Measurements from ENCODE around the gene TFDP2. TPM values are rescaled to one million over a fixed set of nuclear protein-coding genes. Genes with fewer than 3 reads are reported as not detected.
A peak's percentile ranks its signal among the peaks of the same experiment; 100 is the strongest.

TFDP2 gene
- total RNA-seq, 3 donors from 2014 or later (not counting 1 experiment from before 2014, with no cell fraction given) = 134 to 154 (median 142) TPM

DNA sequence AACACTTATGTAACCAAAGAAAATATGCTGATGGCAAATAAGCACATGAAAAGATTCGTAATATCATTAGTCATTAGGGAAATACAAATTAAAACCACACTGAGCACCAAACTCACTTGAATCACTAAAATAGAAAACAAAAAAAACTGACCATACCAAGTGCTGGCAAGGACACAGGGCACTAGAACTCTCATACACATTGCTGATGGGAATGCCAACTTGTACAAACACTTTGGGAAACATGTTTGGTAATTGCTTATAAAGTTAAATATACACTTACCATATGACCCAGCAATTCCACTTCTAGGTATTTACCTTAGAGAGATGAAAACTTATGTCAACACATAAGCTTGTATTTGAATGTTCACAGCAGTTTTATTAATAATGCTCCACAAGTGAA is 95.5 kb downstream of the TFDP2 start:
- Histone ChIP-seq H3K27me3 (ENCODE audit: control insufficient read depth, insufficient read depth, low read length) (no peaks in the 10 kb centered on the region), H3K4me3 (ENCODE audit: low read length) (no peak overlapping the region), H3K36me3 (ENCODE audit: control insufficient read depth, insufficient read depth, low read length) (no peaks in the 10 kb centered on the region), H3K27ac (ENCODE audit: low read length) (no peak overlapping the region), H3K9me3 (ENCODE audit: control insufficient read depth, insufficient read depth, low read length) (no peaks in the 10 kb centered on the region), H3K4me1 (ENCODE audit: control insufficient read depth, insufficient read depth, low read length) (no peaks in the 10 kb centered on the region)
- ATAC-seq (no peak), DNase-seq (no peak)
- Mint-ChIP-seq H3K4me1 (peaks cover 13 to 14% of the 10 kb centered on the region in 2 donors), H3K9me3 (peaks cover 0 to 3% of the 10 kb centered on the region in 2 donors), H3K27me3 (ENCODE audit: low read depth in 2 of 2) (no peaks in the 10 kb centered on the region), H3K36me3 (peaks cover 8% of the 10 kb centered on the region), H3K4me3 (no peak overlapping the region), H3K27ac (peak overlapping the region; percentile 6 to 54)
- intact Hi-C loops (cut with micrococcal nuclease) = no loop called here
- TF ChIP-seq, protein P1, sequence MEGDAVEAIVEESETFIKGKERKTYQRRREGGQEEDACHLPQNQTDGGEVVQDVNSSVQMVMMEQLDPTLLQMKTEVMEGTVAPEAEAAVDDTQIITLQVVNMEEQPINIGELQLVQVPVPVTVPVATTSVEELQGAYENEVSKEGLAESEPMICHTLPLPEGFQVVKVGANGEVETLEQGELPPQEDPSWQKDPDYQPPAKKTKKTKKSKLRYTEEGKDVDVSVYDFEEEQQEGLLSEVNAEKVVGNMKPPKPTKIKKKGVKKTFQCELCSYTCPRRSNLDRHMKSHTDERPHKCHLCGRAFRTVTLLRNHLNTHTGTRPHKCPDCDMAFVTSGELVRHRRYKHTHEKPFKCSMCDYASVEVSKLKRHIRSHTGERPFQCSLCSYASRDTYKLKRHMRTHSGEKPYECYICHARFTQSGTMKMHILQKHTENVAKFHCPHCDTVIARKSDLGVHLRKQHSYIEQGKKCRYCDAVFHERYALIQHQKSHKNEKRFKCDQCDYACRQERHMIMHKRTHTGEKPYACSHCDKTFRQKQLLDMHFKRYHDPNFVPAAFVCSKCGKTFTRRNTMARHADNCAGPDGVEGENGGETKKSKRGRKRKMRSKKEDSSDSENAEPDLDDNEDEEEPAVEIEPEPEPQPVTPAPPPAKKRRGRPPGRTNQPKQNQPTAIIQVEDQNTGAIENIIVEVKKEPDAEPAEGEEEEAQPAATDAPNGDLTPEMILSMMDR (IDR thresholded peaks at IDR 0.05) = no peak
- whole genome bisulfite sequencing (ENCODE audit: insufficient coverage) = 100% methylated on average over 1 of the region's 1 CpG

DNA sequence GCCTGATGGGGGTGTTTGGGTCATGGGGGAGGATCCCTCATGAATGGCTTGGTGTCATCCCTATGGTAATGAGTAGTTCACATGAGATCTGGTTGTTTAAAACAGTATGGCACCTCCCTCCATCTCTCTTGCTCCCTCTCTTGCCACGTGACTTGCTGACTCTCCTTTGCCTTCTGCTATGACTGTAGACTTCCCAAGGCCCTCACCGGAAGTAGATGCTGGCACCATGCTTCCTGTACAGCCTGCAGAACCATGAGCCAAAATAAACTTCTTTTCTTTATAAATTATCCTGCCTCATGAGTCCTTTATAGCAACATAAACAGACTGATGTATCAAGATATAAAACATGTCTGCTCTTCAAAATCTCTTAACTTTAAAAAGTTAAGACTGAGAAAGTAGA is 96.1 kb downstream of the TFDP2 start:
- WGBS (ENCODE audit: insufficient coverage) = 32% methylated on average over 2 of the region's 2 CpGs
- Mint-ChIP-seq H3K27me3 (ENCODE audit: low read depth in 2 of 2) (no peaks in the 10 kb centered on the region), H3K27ac (peak overlapping the region; percentile 6 to 54), H3K4me3 (no peak overlapping the region), H3K9me3 (peaks cover 0 to 3% of the 10 kb centered on the region in 2 donors), H3K4me1 (peaks cover 10 to 13% of the 10 kb centered on the region in 2 donors), H3K36me3 (peaks cover 8% of the 10 kb centered on the region)
- intact Hi-C loops (cut with micrococcal nuclease) = no loop called here
- Histone ChIP-seq H3K9me3 (ENCODE audit: control insufficient read depth, insufficient read depth, low read length) (no peaks in the 10 kb centered on the region), H3K27me3 (ENCODE audit: control insufficient read depth, insufficient read depth, low read length) (no peaks in the 10 kb centered on the region), H3K36me3 (ENCODE audit: control insufficient read depth, insufficient read depth, low read length) (no peaks in the 10 kb centered on the region), H3K27ac (ENCODE audit: low read length) (no peak overlapping the region), H3K4me3 (ENCODE audit: low read length) (no peak overlapping the region), H3K4me1 (ENCODE audit: control insufficient read depth, insufficient read depth, low read length) (no peaks in the 10 kb centered on the region)
- no peak for ATAC-seq
- TF ChIP-seq, protein P1 (IDR thresholded peaks at IDR 0.05) = no peak
- no peak for DNase-seq

DNA sequence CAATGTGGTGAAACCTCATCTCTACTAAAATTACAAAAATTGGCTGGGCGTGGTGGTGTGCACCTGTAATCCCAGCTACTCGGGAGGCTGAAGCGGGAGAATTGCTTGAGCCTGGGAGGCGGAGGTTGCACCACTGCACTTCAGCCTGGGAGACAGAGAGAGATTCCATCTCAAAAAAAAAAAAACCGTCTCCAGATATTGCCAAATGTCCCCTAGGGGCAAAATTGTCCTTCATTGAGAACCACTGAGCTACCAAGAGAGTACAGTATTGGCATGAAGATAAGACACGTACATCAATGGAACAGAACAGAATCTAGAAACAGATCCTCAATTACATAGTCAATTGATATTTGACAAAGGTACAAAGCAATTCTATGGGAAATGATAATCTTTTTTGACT is 98.0 kb downstream of the TFDP2 start:
- H3K27me3 ChIP-seq (ENCODE audit: control insufficient read depth, insufficient read depth, low read length) = no peaks in the 10 kb centered on the region
- Mint-ChIP-seq H3K9me3 (peaks cover 0 to 3% of the 10 kb centered on the region in 2 donors), H3K36me3 (peaks cover 8% of the 10 kb centered on the region), H3K27ac (no peak overlapping the region), H3K4me1 (peaks cover 18 to 19% of the 10 kb centered on the region in 2 donors), H3K4me3 (no peak overlapping the region), H3K27me3 (ENCODE audit: low read depth in 2 of 2) (no peaks in the 10 kb centered on the region)
- no peak overlapping the region for H3K27ac ChIP-seq (ENCODE audit: low read length)
- no peaks in the 10 kb centered on the region for H3K4me1 ChIP-seq (ENCODE audit: control insufficient read depth, insufficient read depth, low read length)
- H3K36me3 ChIP-seq (ENCODE audit: control insufficient read depth, insufficient read depth, low read length) = no peaks in the 10 kb centered on the region
- ATAC-seq (no peak), DNase-seq (no peak)
- WGBS (ENCODE audit: insufficient coverage) = 98% methylated on average over 5 of the region's 6 CpGs
- intact Hi-C loops (cut with micrococcal nuclease) = no loop called here
- no peaks in the 10 kb centered on the region for H3K9me3 ChIP-seq (ENCODE audit: control insufficient read depth, insufficient read depth, low read length)
- TF ChIP-seq, protein P1 (IDR thresholded peaks at IDR 0.05) = no peak
- no peak overlapping the region for H3K4me3 ChIP-seq (ENCODE audit: low read length)

DNA sequence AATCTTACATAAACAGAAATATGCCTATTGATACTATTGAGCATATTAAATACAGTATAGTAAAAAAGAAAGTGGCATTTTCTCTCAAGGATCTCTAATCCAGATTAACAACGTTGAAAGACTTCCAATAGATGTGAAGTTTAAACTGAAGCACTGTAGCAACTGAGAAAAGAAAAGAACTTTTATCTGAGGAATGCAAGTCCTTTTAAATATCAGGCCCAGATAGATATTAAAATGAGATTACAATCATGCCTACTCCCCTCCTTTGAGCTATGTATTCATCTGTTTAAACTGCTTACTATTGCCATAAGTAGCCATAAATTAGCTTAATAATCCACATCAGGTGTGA is 102.3 kb downstream of the TFDP2 start:
- Histone ChIP-seq H3K9me3 (ENCODE audit: control insufficient read depth, insufficient read depth, low read length) (no peaks in the 10 kb centered on the region), H3K36me3 (ENCODE audit: control insufficient read depth, insufficient read depth, low read length) (no peaks in the 10 kb centered on the region), H3K4me3 (ENCODE audit: low read length) (no peak overlapping the region), H3K4me1 (ENCODE audit: control insufficient read depth, insufficient read depth, low read length) (no peaks in the 10 kb centered on the region), H3K27me3 (ENCODE audit: control insufficient read depth, insufficient read depth, low read length) (no peaks in the 10 kb centered on the region), H3K27ac (ENCODE audit: low read length) (no peak overlapping the region)
- H3K4me3 Mint-ChIP-seq = no peak overlapping the region
- H3K27ac Mint-ChIP-seq = peak overlapping the region; percentile 15 to 38
- ATAC-seq (no peak), DNase-seq (no peak)
- no peaks in the 10 kb centered on the region for H3K36me3 Mint-ChIP-seq
- TF ChIP-seq, protein P1 (IDR thresholded peaks at IDR 0.05) = no peak
- H3K9me3 Mint-ChIP-seq = no peaks in the 10 kb centered on the region
- H3K27me3 Mint-ChIP-seq (ENCODE audit: low read depth in 2 of 2) = no peaks in the 10 kb centered on the region
- intact Hi-C loops (cut with micrococcal nuclease) = no loop called here
- H3K4me1 Mint-ChIP-seq = peaks cover 14 to 18% of the 10 kb centered on the region in 2 donors
- no CpG with 5 or more reads among the region's 1 CpG for WGBS (ENCODE audit: insufficient coverage)
